GM21381 (cell line): ENCODE results near the gene ADCY3.

Experiments
- ATAC-seq: cut with Tn5 transposase; IDR thresholded peaks from one replicate; pipeline ENCODE4 v1.9.1; 2021; ENCODE audit warnings: mild to moderate bottlenecking, moderate library complexity; ENCODE audit not compliant: unreplicated experiment

ADCY3 gene

GRCh38 chr2:24926220-24926601, 6.2 kb upstream of the ADCY3 start:
- ATAC-seq, result no peak

- no peak for ATAC-seq
Observed at GRCh38 chr2:24925815-24926214, 5.8 kb upstream of the ADCY3 start.

GRCh38 chr2:24924732-24925131, 4.7 kb upstream of the ADCY3 start:
- ATAC-seq, result no peak

- no peak for ATAC-seq
Observed at GRCh38 chr2:24924266-24924665, 4.2 kb upstream of the ADCY3 start.

GRCh38 chr2:24923106-24923505, 3.1 kb upstream of the ADCY3 start:
- no peak for ATAC-seq

GRCh38 chr2:24922556-24922955, 2.5 kb upstream of the ADCY3 start:
- ATAC-seq, result no peak

GRCh38 chr2:24920809-24921441, 888 bp upstream of the ADCY3 start:
- no peak for ATAC-seq

DNA sequence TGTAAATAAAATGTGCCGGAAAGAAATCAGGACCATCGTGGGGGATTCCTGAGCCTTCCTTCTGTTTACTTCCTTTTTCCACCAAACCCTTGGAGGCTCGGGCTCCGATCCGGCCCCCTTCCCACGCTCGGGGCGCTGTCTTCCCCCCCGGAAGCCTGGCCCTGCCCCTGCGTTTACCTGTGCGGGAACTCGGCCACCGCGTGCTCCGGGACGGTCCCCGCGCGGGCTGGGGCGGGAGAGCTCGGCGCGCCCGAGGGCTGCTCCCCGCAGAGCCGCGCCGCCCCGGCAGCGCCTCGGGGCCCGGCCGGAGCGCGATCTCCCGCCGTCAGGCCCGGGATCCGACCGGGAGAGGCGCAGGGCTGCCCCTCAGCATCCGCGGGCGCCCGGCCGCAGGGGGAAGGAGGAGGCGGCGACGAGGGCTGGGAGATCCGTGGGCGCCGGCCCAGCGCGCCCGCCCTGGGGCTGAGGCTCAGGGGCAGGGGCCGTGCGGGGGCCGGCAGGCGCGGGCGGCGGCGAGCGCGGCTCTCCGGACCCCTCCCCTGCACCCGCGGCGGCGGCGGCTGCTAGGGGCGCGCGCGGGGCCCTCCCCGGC, 435 bp downstream of the ADCY3 start:
- peak; percentile 20 for ATAC-seq

DNA sequence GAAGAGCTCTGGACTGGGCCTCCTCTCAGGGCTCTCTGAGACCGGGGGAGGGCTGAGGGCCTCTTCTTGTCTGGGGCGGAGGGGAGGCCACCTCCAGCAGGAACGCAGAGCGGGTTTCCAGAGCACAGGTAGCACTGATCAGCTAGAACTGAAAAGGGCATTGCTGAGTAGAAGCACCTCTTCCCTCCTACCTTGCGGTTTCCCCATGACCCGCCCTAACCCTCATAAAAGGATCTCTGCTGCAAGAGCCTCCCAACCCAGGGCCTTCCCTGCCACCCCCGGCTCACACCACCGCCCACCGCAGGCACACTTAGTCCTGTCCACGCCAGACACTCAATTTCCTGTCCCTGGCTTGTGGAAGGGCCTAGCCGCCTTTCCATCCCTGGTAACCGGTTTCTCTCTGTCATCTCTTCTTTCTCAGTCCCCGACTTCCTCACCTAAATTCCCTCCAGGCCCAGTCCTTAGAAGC, 966 bp downstream of the ADCY3 start:
- ATAC-seq, result peak; percentile 27

- no peak for ATAC-seq
Observed at GRCh38 chr2:24918326-24919036, 1.6 kb downstream of the ADCY3 start.

GRCh38 chr2:24917731-24918325, 2.2 kb downstream of the ADCY3 start:
- ATAC-seq, result no peak

DNA sequence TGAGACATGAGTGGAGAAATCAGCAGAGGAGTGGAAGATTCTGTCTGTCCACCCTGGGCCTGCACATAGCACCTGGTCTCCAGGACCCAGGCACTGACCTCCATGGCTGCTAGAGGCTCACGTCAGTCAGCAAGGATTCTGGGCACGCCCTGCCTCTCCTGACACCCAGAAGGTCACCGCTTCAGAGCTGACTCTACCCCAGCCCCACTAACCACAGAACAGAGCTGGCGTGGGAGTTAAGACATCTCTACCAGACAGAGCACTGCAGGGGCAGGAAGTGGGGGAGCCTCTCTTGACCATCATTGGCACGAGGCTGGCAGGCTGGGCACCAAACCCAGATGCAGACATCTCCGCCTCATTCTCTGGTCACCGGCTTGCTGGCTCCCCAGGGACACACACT, 3.0 kb downstream of the ADCY3 start:
- ATAC-seq, result no peak

DNA sequence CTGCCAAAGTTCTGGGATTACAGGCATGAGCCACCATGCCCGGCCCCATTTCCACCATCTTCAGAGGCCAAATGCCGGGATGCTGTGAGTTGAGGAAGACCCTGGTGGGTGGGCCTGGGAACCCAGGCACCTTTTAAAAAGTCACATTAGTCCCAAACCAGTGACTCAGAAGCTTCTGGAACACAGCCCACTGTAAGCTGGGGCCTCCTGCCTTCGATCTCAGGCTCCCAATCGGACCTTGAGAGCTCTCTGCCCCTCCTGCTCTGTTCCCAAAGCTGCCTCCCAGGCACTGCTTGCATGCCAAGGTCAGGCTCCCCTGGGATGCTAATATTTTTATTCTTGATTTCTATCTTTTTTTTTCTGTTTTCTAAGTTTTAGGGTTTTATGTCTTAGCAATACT, 4.2 kb downstream of the ADCY3 start:
- no peak for ATAC-seq

- ATAC-seq, result no peak
Observed at GRCh38 chr2:24915175-24915574, 4.9 kb downstream of the ADCY3 start.

DNA sequence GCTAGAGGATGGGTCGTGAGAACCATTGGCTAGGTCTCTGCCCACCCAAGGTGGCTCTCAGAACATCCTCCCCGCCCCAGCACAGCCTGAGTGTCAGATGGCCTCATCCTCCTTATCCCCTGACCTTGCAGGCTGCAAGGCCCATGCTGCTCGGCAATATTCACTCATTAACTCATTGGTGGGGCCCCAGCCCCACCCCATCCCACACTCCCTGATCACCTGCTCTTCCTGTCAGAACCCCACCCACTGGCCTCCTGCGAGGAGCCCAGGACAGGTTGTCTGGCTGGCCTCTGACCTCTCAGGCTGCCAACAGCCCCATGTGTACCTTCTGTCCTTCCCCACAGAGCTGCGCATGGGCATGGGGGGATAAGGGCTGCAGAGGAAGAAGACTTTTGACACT, 5.3 kb downstream of the ADCY3 start:
- ATAC-seq, result no peak

DNA sequence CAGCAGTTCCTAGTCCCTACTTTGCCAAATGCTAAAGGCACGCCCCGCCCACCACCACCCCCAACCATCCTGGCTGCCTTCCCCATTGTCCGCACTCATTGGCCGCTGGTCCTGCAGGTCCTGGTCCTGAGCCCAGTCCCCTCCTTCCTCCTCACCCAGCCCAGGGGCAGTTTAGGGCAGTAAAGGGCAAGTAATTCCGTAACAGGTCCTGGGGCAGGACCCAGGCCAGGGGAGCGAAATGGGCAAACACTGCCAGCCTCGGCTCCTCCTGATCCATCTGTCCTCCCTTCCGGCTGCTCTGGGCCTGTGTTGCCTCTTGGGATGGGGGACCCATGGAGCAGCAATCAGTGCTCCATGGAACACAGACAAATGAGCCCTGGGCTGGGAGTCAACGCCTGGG, 6.1 kb downstream of the ADCY3 start:
- ATAC-seq, result no peak

- ATAC-seq, result no peak
Observed at GRCh38 chr2:24912986-24913385, 7.1 kb downstream of the ADCY3 start.

GRCh38 chr2:24912523-24912922, 7.5 kb downstream of the ADCY3 start:
- no peak for ATAC-seq

GRCh38 chr2:24910245-24910644, 9.8 kb downstream of the ADCY3 start:
- no peak for ATAC-seq

DNA sequence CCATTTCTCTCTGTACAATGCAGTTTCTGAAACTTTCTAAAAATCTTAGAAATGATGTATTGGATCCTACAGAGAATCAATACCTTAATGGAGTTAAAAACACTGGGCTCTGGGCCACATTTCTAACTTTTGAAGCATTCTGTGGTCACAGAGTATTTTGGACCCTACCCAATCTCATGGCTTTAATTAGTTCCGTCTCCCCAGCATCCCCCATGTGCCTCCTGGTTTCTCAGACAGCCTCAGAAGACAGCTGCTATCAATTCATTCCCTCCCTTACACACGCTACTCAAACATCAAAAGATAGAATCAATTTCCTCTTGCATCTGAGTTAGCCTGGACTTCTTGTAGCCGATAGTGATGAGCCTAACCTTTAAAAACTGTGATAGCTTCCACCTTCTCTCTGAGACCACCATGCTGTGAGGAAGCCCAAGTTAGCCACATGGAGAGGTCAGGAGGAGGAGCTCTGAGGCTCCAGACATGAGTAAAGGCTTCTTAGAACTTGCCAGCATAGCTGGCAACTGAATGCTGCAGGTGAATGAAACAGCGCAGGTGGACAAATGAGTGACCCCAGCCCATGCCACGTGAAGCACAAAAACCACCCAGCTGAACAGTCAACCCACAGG, 10.4 kb downstream of the ADCY3 start:
- no peak for ATAC-seq

DNA sequence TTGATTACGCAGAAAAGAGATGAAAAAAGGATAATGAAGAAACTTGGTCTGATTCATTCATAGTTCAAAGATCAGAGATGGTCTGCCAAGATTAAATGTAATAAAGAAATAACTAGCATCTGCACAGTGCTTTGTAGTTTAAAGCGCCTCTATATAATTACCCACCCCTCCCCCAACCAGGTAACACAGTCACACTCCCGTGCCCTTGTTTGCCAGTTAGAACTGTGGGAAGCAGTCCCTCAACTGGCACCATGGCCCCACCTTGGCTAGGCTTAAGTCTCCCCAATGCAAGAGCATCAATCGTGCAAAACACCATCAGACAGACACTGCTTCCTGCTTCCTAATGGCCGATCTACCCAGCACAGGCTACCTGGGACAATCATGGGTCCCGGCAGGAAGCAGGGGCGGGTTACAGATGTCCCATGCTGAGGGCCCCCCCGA, 11.6 kb downstream of the ADCY3 start:
- ATAC-seq, result no peak
